Cardiac muscle cell (in vitro differentiated cells and primary cell): Measurements from ENCODE around the gene TM2D3. TPM values are rescaled to one million over a fixed set of nuclear protein-coding genes. Genes with fewer than 3 reads are reported as not detected.

Experiments
- DNase-seq, 2 donors: peaks; one replicate each; pipeline versions ENCODE4 v3.0.0 to v3.0.0-alpha.2; 2010 to 2017; ENCODE audit warnings: low read depth in 1 of 2, low spot score in 1 of 2
- H3K27ac ChIP-seq: fragments of 200-600 bp; sonication (generic); 2 replicates; pipeline ENCODE4 v1.5.1; 2016
- H3K27me3 ChIP-seq: fragments of 200-600 bp; sonication (generic); 2 replicates; pipeline ENCODE4 v1.6.0; 2016; ENCODE audit warnings: control low read depth
- H3K36me3 ChIP-seq: fragments of 200-600 bp; sonication (generic); 2 replicates; pipeline ENCODE4 v1.5.1; 2016; ENCODE audit warnings: control low read depth
- H3K4me1 ChIP-seq: fragments of 200-600 bp; sonication (generic); 2 replicates; pipeline ENCODE4 v1.8.1; 2017; ENCODE audit warnings: low read depth, mild to moderate bottlenecking, mixed run types
- H3K4me3 ChIP-seq: fragments of 200-600 bp; sonication (generic); 2 replicates; pipeline ENCODE4 v1.5.1; 2016; ENCODE audit warnings: mild to moderate bottlenecking
- H3K9me3 ChIP-seq: fragments of 200-600 bp; sonication (generic); 2 replicates; pipeline ENCODE4 v1.5.1; 2017; ENCODE audit warnings: low read depth, mild to moderate bottlenecking, control low read depth
- polyA plus RNA-seq: library from polyadenylated mRNA; unstranded; fragments of >200 nt; fragmentation: Nextera tagmentation; extraction: Ambion mirVana; gene quantifications from 2 replicates; pipeline ENCODE4 v1.2.1, GENCODE V29; 2016
- total RNA-seq: library from RNA; depleted of rRNA; stranded (reverse); fragments of >200 nt; gene quantifications from 2 replicates; pipeline ENCODE4 v1.2.3, GENCODE V29; 2016
- TF ChIP-seq, protein P1 (sequence below): IDR thresholded peaks from 2 replicates; pipeline ENCODE4 v1.5.1; 2012; ENCODE audit warnings: low read depth, mild to moderate bottlenecking, low read length

The TM2D3 gene
- total and polyA plus RNA-seq, 2 experiments from 2014 or later = 36.3 to 65.4 TPM

DNA sequence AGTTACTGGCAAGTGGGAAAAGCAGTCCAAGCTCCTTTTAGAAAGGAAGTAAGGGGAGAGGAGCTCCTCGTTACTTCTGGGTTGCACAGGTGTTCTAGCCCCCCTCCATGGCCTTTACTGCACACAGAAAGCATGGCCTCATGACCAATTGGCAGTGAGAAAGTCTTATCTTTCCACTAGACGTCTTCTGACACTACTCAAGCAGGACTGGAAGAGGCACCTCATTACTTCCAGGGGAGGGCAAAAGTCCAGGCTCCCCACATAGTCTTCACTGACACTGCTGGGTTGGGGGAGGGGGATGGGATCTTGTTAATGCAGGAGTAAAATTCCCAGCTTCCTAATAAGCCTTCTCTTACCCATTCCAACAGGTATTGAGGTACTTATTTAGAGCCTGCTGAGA, 27.6 kb upstream of the TM2D3 start:
- H3K4me3 ChIP-seq = no peak overlapping the region
- no peak for DNase-seq
- H3K9me3 ChIP-seq = no peaks in the 10 kb centered on the region
- peaks cover 2% of the 10 kb centered on the region for H3K4me1 ChIP-seq
- peaks cover 14% of the 10 kb centered on the region for H3K36me3 ChIP-seq
- H3K27me3 ChIP-seq = no peaks in the 10 kb centered on the region
- TF ChIP-seq, protein P1, sequence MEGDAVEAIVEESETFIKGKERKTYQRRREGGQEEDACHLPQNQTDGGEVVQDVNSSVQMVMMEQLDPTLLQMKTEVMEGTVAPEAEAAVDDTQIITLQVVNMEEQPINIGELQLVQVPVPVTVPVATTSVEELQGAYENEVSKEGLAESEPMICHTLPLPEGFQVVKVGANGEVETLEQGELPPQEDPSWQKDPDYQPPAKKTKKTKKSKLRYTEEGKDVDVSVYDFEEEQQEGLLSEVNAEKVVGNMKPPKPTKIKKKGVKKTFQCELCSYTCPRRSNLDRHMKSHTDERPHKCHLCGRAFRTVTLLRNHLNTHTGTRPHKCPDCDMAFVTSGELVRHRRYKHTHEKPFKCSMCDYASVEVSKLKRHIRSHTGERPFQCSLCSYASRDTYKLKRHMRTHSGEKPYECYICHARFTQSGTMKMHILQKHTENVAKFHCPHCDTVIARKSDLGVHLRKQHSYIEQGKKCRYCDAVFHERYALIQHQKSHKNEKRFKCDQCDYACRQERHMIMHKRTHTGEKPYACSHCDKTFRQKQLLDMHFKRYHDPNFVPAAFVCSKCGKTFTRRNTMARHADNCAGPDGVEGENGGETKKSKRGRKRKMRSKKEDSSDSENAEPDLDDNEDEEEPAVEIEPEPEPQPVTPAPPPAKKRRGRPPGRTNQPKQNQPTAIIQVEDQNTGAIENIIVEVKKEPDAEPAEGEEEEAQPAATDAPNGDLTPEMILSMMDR = no peak
- H3K27ac ChIP-seq = no peak overlapping the region

DNA sequence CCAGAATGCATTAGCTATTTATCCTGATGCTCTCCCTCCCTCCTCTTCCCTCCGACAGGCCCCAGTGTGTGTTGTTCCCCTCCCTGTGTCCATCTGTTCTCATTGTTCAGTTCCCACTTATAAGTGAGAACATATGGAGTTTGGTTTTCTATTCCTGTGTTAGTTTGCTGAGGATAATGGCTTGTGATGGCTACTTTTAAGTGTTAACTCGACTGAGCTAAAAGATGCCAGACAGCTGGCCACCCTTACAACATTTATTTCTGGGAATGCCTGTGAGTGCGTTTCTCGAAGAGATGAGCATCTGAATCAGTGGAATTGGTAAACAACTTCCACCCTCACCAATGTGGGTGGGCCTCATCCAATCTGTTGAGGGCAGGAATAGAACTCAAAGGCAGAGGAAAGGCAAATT, 24.7 kb upstream of the TM2D3 start:
- Histone ChIP-seq H3K4me1 (no peaks in the 10 kb centered on the region), H3K4me3 (no peak overlapping the region), H3K27ac (no peak overlapping the region), H3K9me3 (no peaks in the 10 kb centered on the region), H3K27me3 (no peaks in the 10 kb centered on the region), H3K36me3 (peaks cover 16% of the 10 kb centered on the region)
- TF ChIP-seq, protein P1 = no peak
- DNase-seq = no peak

DNA sequence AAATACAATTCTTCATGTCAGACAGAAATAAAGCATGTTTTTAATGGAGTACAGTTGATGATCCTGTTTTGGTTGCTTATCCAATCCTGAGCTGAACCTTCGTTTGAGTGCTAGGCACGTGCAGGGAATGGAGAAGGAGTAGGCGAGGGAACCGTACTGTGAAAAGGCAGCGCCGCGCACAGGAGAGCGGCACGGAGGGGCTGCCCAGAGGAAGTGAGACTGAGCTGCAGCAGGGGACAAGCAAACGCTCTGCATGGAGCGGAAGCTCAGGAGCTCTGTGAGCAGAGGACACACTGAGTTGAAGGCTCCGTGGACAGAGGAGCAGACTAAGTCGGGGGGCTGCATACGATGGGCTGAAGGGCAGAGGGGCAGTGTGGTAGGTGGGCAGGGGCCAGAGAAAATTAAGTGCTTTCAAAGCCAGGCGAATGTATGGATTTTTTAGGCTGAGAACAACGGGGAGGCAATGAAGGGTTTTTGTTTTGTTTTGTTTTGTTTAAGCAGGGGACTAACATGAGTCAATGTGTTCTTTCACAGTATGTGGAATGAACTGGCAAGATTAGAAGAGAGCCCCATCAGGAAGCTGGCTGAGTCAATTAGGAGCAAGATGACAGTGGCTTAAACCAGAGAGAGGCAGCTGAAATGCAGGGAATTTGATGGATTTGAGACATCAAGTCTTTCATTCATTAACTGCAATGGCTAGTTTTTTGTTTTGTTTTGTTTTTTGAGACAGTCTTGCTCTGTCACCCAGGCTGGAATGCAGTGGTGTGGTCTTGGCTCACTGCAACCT, 23.8 kb upstream of the TM2D3 start:
- Histone ChIP-seq H3K4me1 (no peaks in the 10 kb centered on the region), H3K9me3 (no peaks in the 10 kb centered on the region), H3K4me3 (no peak overlapping the region), H3K27ac (no peak overlapping the region), H3K36me3 (peaks cover 21% of the 10 kb centered on the region), H3K27me3 (no peaks in the 10 kb centered on the region)
- TF ChIP-seq, protein P1 = no peak
- DNase-seq = peak in 1 of 2 donors; percentile 83

DNA sequence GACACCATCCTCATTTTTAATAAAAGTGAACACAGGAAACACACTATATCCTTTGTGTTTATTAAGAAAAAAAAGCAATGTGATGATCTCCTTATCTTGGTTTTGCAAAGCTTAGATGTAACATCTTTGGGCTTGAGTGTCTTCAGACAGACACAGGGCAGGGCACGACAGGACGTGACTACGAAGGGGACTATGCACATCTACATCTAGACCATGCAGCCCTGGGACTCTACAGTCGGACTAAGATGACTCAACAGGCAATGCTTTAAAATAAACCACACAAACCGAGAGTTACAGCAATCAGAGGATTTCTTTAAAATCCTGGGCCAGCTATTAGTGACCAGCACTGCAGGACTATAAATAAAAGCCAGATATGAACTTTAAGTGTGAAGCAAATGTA, 22.8 kb upstream of the TM2D3 start:
- TF ChIP-seq, protein P1 = no peak
- Histone ChIP-seq H3K27ac (no peak overlapping the region), H3K9me3 (no peaks in the 10 kb centered on the region), H3K27me3 (no peaks in the 10 kb centered on the region), H3K4me1 (no peaks in the 10 kb centered on the region), H3K36me3 (peaks cover 26% of the 10 kb centered on the region), H3K4me3 (no peak overlapping the region)
- peak in 1 of 2 donors; percentile 61 for DNase-seq

DNA sequence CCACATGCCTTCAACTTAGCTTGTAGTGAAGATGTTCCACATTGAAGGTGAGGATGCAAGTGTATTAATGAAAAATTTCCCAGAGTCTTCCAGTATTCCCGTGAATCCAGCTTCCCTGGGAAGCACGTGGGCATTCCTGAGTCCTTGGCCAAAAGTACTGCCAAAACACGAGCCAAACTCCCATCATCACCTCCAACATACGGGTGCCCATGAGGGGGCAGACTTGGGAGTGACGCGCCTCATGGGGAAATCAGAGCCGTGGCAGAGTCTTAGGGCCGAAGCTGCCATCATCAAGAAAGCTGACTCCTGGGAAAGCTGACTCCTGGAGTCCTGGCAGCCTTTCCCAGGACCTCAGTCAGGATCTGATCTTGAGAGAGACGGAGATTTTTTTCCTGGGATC, 20.1 kb upstream of the TM2D3 start:
- TF ChIP-seq, protein P1 = no peak
- Histone ChIP-seq H3K4me1 (no peaks in the 10 kb centered on the region), H3K4me3 (no peak overlapping the region), H3K36me3 (peaks cover 32% of the 10 kb centered on the region), H3K27me3 (no peaks in the 10 kb centered on the region), H3K9me3 (no peaks in the 10 kb centered on the region), H3K27ac (no peak overlapping the region)
- peak in 1 of 2 donors; percentile 12 for DNase-seq
